HepG2 (cell line): ENCODE results near the gene GPS1. TPM values are rescaled to one million over a fixed set of nuclear protein-coding genes. Genes with fewer than 3 reads are reported as not detected.

Experiments used
- MIER2 ChIP-seq: IDR thresholded peaks from 2 replicates; pipeline ENCODE4 v1.6.1; 2016; ENCODE audit warnings: missing biosample characterization, missing genetic modification reagents
- NR2F1 ChIP-seq, 2 experiments: fragments of 450-650 bp in 1 of 2; formaldehyde crosslinking in 1 of 2; IDR thresholded peaks; 2 replicates each; pipeline versions ENCODE4 v1.5.0 to v1.6.1; 2016 to 2020; ENCODE audit warnings: mild to moderate bottlenecking in 1 of 2, missing compliant biosample characterization in 1 of 2, missing genetic modification reagents in 1 of 2, moderate library complexity in 1 of 2
- SCMH1 ChIP-seq: sonication (generic); formaldehyde crosslinking; IDR thresholded peaks from 2 replicates; pipeline ENCODE4 v1.9.0; 2021; ENCODE audit warnings: missing genetic modification reagents, mild to moderate bottlenecking, borderline replicate concordance
- THAP11 ChIP-seq: IDR thresholded peaks from 2 replicates; pipeline ENCODE4 v1.6.1; 2016; ENCODE audit warnings: missing biosample characterization, missing genetic modification reagents
- ZFX ChIP-seq: sonication (generic); formaldehyde crosslinking; IDR thresholded peaks from 2 replicates; pipeline ENCODE4 v1.4.0; 2020; ENCODE audit warnings: mild to moderate bottlenecking, low read depth, missing genetic modification reagents, moderate library complexity
- ZNF678 ChIP-seq: sonication (generic); formaldehyde crosslinking; IDR thresholded peaks from 2 replicates; pipeline ENCODE4 v1.4.0; 2020; ENCODE audit warnings: mild to moderate bottlenecking, missing genetic modification reagents
- ZNF781 ChIP-seq: sonication (generic); formaldehyde crosslinking; IDR thresholded peaks from 2 replicates; pipeline ENCODE4 v1.5.1; 2020; ENCODE audit warnings: borderline replicate concordance, mild to moderate bottlenecking, missing genetic modification reagents; ENCODE audit errors: not compliant biosample characterization
- polyA plus RNA-seq, 8 experiments: library from polyadenylated mRNA; depleted of rRNA in 3 of 8; stranded (reverse) in 7 of 8; unstranded in 1 of 8; fragments of >200 nt; fragmentation: Illumina TruSeq in 4 of 8; extraction: Trizol in 4 of 8; gene quantifications; 2 replicates each; pipeline versions ENCODE4 v1.2.1 to v1.2.3, GENCODE V29; 2011 to 2016; ENCODE audit warnings: low read depth in 4 of 8, missing spikeins in 1 of 8, mixed read lengths in 1 of 8; ENCODE audit not compliant: insufficient read depth in 1 of 8
- total RNA-seq, 5 experiments: library from RNA; depleted of rRNA; stranded (reverse); fragments of >200 nt; fragmentation: Illumina TruSeq; extraction: Trizol; gene quantifications; 2 replicates each; pipeline ENCODE4 v1.2.3, GENCODE V29; 2016; ENCODE audit warnings: low read depth in 1 of 5
- TF ChIP-seq, protein P1 (sequence below), 2 experiments: sonication (generic) in 1 of 2; formaldehyde crosslinking in 1 of 2; IDR thresholded peaks; 2 replicates each; pipeline versions ENCODE4 v1.4.0 to v1.6.1; 2016 to 2020; ENCODE audit warnings: borderline replicate concordance in 1 of 2, low read depth in 1 of 2, mild to moderate bottlenecking in 1 of 2, missing genetic modification reagents in 1 of 2
- TF ChIP-seq, protein P2 (sequence below): sonication (generic); formaldehyde crosslinking; IDR thresholded peaks from 2 replicates; pipeline ENCODE4 v1.9.0; 2021; ENCODE audit warnings: missing genetic modification reagents, mild to moderate bottlenecking, borderline replicate concordance
- TF ChIP-seq, protein P3 (sequence below): sonication (generic); formaldehyde crosslinking; IDR thresholded peaks from 2 replicates; pipeline ENCODE4 v1.8.0; 2022; ENCODE audit warnings: mild to moderate bottlenecking, missing genetic modification reagents; ENCODE audit not compliant: insufficient replicate concordance
- TF ChIP-seq, protein P4 (sequence below): sonication (generic); formaldehyde crosslinking; IDR thresholded peaks from 2 replicates; pipeline ENCODE4 v1.5.1; 2020; ENCODE audit warnings: missing genetic modification reagents, mild to moderate bottlenecking, borderline replicate concordance
- TF ChIP-seq, protein P5 (sequence below): sonication (generic); formaldehyde crosslinking; IDR thresholded peaks from 2 replicates; pipeline ENCODE4 v1.5.0; 2020; ENCODE audit warnings: mild to moderate bottlenecking, missing genetic modification reagents
- TF ChIP-seq, protein P6 (sequence below): sonication (generic); formaldehyde crosslinking; IDR thresholded peaks from 2 replicates; pipeline ENCODE4 v1.5.1; 2020; ENCODE audit warnings: missing genetic modification reagents, mild to moderate bottlenecking, borderline replicate concordance

GPS1 gene
- total and polyA plus RNA-seq, 2 of the 13 experiments (the other 11 are each of a cell fraction or from before 2014, with no cell fraction given) = 124 to 128 TPM

DNA sequence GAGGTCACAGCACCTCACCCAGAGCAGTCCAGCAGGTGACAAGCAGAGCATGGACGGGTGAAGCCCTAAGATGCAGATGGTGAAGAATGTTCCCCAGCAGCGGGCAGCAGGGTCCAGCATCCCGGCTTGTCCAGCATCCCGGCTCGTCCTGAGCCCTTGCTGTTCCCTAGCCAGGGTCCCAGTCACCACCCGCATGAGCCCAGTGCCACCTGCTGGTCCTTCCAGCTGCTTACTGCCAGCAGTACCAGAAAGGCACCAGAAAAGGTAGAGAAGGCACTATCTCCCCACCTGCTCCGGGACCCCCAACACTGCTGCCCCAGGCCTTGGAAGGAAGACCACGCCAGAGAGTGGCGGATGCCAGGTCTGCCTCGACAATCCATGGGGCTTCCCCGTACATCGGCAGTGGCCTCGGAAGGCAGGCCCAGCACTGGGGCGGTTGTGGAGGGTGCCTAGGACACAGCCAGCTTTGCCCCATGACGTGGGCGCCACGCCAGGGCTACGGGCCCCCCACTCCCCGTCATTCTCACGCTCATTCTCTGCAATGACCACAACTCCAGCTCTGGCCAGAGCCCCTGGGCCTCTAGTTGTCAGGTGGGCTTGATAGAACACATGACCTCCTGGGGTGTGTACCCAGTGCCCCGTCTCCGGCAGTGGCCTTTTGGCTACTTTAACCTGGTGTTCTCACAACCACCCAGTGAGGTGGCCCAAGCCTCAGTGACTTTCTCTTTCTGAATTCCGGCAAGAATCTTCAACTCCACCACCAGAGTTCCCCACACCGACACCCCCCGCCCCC, 30.4 kb upstream of the GPS1 start (continued):
- TF ChIP-seq, protein P1, sequence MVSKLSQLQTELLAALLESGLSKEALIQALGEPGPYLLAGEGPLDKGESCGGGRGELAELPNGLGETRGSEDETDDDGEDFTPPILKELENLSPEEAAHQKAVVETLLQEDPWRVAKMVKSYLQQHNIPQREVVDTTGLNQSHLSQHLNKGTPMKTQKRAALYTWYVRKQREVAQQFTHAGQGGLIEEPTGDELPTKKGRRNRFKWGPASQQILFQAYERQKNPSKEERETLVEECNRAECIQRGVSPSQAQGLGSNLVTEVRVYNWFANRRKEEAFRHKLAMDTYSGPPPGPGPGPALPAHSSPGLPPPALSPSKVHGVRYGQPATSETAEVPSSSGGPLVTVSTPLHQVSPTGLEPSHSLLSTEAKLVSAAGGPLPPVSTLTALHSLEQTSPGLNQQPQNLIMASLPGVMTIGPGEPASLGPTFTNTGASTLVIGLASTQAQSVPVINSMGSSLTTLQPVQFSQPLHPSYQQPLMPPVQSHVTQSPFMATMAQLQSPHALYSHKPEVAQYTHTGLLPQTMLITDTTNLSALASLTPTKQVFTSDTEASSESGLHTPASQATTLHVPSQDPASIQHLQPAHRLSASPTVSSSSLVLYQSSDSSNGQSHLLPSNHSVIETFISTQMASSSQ (IDR thresholded peaks at IDR 0.05; ENCODE audit: low read depth) = no peak
- TF ChIP-seq, protein P1 (CRISPR knock-in tag; IDR thresholded peaks at IDR 0.05; ENCODE audit: borderline replicate concordance) = peak; percentile 46
- TF ChIP-seq NR2F1 (CRISPR knock-in tag; IDR thresholded peaks at IDR 0.05) (no peak), MIER2 (CRISPR knock-in tag) (no peak; the same call in 1 of the 2 replicates), THAP11 (CRISPR knock-in tag) (peak; percentile 60), ZNF781 (no peak), SCMH1 (no peak), ZNF678 (CRISPR knock-in tag) (peak; percentile 71; the same call in 1 of the 2 replicates), ZFX (CRISPR knock-in tag) (peak; percentile 44)
- TF ChIP-seq, protein P2, sequence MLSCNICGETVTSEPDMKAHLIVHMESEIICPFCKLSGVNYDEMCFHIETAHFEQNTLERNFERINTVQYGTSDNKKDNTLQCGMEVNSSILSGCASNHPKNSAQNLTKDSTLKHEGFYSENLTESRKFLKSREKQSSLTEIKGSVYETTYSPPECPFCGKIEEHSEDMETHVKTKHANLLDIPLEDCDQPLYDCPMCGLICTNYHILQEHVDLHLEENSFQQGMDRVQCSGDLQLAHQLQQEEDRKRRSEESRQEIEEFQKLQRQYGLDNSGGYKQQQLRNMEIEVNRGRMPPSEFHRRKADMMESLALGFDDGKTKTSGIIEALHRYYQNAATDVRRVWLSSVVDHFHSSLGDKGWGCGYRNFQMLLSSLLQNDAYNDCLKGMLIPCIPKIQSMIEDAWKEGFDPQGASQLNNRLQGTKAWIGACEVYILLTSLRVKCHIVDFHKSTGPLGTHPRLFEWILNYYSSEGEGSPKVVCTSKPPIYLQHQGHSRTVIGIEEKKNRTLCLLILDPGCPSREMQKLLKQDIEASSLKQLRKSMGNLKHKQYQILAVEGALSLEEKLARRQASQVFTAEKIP (CRISPR knock-in tag) = no peak
- TF ChIP-seq, protein P3, sequence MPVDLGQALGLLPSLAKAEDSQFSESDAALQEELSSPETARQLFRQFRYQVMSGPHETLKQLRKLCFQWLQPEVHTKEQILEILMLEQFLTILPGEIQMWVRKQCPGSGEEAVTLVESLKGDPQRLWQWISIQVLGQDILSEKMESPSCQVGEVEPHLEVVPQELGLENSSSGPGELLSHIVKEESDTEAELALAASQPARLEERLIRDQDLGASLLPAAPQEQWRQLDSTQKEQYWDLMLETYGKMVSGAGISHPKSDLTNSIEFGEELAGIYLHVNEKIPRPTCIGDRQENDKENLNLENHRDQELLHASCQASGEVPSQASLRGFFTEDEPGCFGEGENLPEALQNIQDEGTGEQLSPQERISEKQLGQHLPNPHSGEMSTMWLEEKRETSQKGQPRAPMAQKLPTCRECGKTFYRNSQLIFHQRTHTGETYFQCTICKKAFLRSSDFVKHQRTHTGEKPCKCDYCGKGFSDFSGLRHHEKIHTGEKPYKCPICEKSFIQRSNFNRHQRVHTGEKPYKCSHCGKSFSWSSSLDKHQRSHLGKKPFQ = no peak
- TF ChIP-seq, protein P4, sequence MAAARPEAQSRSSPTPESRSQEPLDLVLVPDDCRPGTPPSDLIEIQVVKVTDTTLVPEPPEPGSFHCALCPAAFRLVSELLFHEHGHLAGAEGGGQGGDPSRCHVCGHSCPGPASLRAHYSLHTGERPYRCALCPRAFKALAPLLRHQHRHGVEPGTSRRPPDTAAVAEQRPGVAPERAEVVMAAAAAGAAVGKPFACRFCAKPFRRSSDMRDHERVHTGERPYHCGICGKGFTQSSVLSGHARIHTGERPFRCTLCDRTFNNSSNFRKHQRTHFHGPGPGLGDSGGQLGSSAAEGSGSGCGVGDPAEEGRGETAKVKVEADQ (CRISPR knock-in tag) = peak; percentile 77
- TF ChIP-seq, protein P5, sequence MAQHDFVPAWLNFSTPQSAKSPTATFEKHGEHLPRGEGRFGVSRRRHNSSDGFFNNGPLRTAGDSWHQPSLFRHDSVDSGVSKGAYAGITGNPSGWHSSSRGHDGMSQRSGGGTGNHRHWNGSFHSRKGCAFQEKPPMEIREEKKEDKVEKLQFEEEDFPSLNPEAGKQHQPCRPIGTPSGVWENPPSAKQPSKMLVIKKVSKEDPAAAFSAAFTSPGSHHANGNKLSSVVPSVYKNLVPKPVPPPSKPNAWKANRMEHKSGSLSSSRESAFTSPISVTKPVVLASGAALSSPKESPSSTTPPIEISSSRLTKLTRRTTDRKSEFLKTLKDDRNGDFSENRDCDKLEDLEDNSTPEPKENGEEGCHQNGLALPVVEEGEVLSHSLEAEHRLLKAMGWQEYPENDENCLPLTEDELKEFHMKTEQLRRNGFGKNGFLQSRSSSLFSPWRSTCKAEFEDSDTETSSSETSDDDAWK (CRISPR knock-in tag) = no peak
- TF ChIP-seq, protein P6, sequence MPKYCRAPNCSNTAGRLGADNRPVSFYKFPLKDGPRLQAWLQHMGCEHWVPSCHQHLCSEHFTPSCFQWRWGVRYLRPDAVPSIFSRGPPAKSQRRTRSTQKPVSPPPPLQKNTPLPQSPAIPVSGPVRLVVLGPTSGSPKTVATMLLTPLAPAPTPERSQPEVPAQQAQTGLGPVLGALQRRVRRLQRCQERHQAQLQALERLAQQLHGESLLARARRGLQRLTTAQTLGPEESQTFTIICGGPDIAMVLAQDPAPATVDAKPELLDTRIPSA (CRISPR knock-in tag) = peak; percentile 63; the same call in 1 of the 2 replicates
